Measurements from ENCODE around the gene FNDC11. TPM values are rescaled to one million over a fixed set of nuclear protein-coding genes. Genes with fewer than 3 reads are reported as not detected.

The FNDC11 gene
- total RNA-seq, 3 donors from 2014 or later (not counting 1 experiment from before 2014, with no cell fraction given): 0.19 to 0.75 (median 0.25) TPM

DNA sequence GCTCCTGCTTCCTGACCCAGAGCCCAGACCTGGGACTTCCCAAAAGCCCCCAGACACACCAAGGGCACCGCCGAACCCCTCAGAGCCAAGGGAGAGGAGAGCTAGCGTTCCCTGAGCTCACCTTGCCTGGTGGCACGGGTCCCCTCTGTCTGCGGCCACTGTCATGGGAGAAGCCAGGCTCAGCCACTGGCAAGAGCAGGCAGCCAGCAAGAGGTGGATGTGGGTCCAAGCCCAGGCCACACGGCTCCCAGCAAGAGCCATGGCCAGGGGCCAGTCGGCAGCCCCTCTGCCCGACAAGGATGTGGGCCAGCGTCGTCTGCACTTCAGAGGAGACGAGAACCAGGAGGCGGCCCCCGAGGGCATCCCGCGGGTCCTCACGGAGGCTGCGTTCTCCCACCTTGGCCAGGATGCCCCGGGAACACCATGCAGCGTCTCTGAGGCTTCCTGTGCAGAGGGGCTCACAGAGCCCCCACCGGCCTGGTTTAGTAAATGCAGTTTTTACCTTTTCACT is 35.6 kb upstream of the FNDC11 start:
- H3K27ac Mint-ChIP-seq: no peak overlapping the region
- peaks cover 2% of the 10 kb centered on the region for H3K9me3 ChIP-seq (ENCODE audit: control insufficient read depth, insufficient read depth, low read length)
- peaks cover 0 to 22% of the 10 kb centered on the region in 2 donors for H3K4me1 Mint-ChIP-seq
- H3K36me3 Mint-ChIP-seq: no peaks in the 10 kb centered on the region
- H3K27ac ChIP-seq (ENCODE audit: low read length): no peak overlapping the region
- no peak for ATAC-seq
- DNase-seq: peak in 1 of 2 donors; percentile 10
- H3K4me3 Mint-ChIP-seq: peak overlapping the region; percentile 60
- 83% methylated on average over 20 of the region's 20 CpGs for WGBS (ENCODE audit: insufficient coverage)
- H3K36me3 ChIP-seq (ENCODE audit: control insufficient read depth, insufficient read depth, low read length): peaks cover 6% of the 10 kb centered on the region
- H3K4me1 ChIP-seq (ENCODE audit: control insufficient read depth, insufficient read depth, low read length): peaks cover 23% of the 10 kb centered on the region
- peaks cover 0 to 4% of the 10 kb centered on the region in 2 donors for H3K27me3 Mint-ChIP-seq (ENCODE audit: low read depth in 2 of 2)
- TF ChIP-seq, protein P1, sequence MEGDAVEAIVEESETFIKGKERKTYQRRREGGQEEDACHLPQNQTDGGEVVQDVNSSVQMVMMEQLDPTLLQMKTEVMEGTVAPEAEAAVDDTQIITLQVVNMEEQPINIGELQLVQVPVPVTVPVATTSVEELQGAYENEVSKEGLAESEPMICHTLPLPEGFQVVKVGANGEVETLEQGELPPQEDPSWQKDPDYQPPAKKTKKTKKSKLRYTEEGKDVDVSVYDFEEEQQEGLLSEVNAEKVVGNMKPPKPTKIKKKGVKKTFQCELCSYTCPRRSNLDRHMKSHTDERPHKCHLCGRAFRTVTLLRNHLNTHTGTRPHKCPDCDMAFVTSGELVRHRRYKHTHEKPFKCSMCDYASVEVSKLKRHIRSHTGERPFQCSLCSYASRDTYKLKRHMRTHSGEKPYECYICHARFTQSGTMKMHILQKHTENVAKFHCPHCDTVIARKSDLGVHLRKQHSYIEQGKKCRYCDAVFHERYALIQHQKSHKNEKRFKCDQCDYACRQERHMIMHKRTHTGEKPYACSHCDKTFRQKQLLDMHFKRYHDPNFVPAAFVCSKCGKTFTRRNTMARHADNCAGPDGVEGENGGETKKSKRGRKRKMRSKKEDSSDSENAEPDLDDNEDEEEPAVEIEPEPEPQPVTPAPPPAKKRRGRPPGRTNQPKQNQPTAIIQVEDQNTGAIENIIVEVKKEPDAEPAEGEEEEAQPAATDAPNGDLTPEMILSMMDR (IDR thresholded peaks at IDR 0.05): no peak
- intact Hi-C loops (cut with micrococcal nuclease): no loop called here
- H3K27me3 ChIP-seq (ENCODE audit: control insufficient read depth, insufficient read depth, low read length): peaks cover 4% of the 10 kb centered on the region
- peaks cover 0 to 2% of the 10 kb centered on the region in 2 donors for H3K9me3 Mint-ChIP-seq
- no peak overlapping the region for H3K4me3 ChIP-seq (ENCODE audit: low read length)

DNA sequence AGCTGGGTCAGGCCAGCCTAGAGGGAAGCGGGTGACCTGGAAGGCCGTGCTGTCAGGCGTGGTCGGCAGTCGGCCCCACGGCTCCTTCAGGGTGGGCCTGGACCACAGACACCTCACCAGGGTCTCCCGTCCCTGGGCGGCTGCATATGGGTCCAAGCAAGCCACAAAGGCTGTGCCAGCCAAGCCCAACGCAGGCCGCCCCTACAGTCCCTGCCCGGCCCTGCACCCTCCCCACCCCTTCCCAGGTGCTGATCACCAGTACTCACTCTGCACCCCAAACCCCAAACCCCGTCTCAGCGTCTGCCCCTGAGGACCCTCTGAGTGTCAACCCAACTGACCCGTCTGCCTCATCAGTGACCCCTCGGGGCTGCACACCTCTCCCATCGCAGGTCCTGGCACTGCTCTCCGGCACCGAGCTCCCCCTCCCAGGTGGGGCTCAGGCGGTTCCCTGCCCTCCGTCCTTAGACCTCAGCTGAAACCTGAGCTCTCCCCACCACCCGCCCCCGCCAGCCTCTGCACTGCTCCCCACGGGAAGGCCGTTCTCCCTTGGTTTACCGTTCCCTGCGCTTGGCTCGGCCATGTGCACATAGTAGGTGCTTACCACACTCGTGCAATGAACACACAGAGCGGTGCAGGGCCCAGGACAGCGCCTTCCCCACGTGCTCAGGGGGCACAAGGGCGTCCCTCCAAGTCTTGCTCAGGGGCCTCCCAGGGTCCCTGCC is 34.9 kb upstream of the FNDC11 start:
- Mint-ChIP-seq H3K36me3 (no peaks in the 10 kb centered on the region), H3K4me1 (peaks cover 0 to 22% of the 10 kb centered on the region in 2 donors), H3K27ac (peak overlapping the region in 1 of 2 donors; percentile 81), H3K4me3 (peak overlapping the region; percentile 76), H3K27me3 (ENCODE audit: low read depth in 2 of 2) (peaks cover 0 to 4% of the 10 kb centered on the region in 2 donors), H3K9me3 (peaks cover 2% of the 10 kb centered on the region in 2 donors)
- WGBS (ENCODE audit: insufficient coverage): 82% methylated on average over 32 of the region's 32 CpGs
- intact Hi-C loops (cut with micrococcal nuclease): no loop called here
- peaks cover 23% of the 10 kb centered on the region for H3K4me1 ChIP-seq (ENCODE audit: control insufficient read depth, insufficient read depth, low read length)
- no peak overlapping the region for H3K27ac ChIP-seq (ENCODE audit: low read length)
- H3K27me3 ChIP-seq (ENCODE audit: control insufficient read depth, insufficient read depth, low read length): peaks cover 4% of the 10 kb centered on the region
- DNase-seq (no peak), ATAC-seq (no peak)
- H3K36me3 ChIP-seq (ENCODE audit: control insufficient read depth, insufficient read depth, low read length): peaks cover 6% of the 10 kb centered on the region
- peaks cover 7% of the 10 kb centered on the region for H3K9me3 ChIP-seq (ENCODE audit: control insufficient read depth, insufficient read depth, low read length)
- TF ChIP-seq, protein P1 (IDR thresholded peaks at IDR 0.05): no peak
- H3K4me3 ChIP-seq (ENCODE audit: low read length): no peak overlapping the region

DNA sequence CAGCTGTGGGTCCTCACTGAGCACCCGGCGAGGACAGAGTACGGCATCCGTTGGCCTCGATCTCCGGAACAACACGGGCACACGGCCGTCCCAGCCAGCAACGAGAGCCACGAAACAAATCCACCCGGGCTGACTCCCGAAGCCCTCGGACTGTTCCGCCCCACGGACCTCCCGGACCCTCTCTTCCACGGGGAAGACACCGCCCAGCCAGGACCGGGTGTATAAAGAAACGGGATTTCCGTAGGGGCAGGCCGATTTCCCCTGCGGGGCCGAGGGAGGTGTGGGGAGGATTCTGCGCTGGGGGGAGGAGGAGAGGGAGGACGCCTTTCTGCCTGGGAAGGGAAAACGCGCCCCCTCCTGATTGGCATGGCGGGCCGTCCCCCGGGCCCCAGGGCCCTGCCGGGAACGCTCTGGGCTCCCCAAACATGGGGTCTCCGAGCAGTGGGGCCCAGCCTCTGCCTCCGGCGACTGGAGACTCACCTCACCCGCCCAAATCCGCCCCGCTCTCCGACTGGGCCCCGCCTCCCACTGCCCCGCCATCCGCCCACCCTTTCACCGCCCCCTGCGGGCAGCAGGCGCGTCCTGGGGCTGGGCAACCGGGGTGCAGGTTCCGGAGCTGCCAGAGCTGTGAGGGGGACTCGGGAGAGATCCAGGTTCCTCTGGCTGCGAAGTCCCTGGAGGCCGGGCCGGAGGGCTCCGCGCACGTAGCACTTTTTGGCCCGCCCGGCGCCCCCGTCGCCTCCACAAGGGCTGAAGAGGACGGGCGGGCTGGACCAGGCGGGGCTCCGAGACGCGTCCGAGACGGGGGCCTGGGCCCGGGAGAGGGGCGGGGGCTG is 34.1 kb upstream of the FNDC11 start:
- peaks cover 4% of the 10 kb centered on the region for H3K27me3 ChIP-seq (ENCODE audit: control insufficient read depth, insufficient read depth, low read length)
- H3K4me1 ChIP-seq (ENCODE audit: control insufficient read depth, insufficient read depth, low read length): peaks cover 23% of the 10 kb centered on the region
- TF ChIP-seq, protein P1 (IDR thresholded peaks at IDR 0.05): no peak
- H3K9me3 ChIP-seq (ENCODE audit: control insufficient read depth, insufficient read depth, low read length): peaks cover 7% of the 10 kb centered on the region
- Mint-ChIP-seq H3K36me3 (no peaks in the 10 kb centered on the region), H3K9me3 (peaks cover 0 to 2% of the 10 kb centered on the region in 2 donors), H3K4me3 (peak overlapping the region; percentile 76), H3K4me1 (peaks cover 0 to 17% of the 10 kb centered on the region in 2 donors), H3K27me3 (ENCODE audit: low read depth in 2 of 2) (peaks cover 0 to 4% of the 10 kb centered on the region in 2 donors), H3K27ac (peak overlapping the region in 1 of 2 donors; percentile 81)
- ATAC-seq (peak; percentile 36 to 62 (median 53)), DNase-seq (peak; percentile 61 to 76)
- H3K4me3 ChIP-seq (ENCODE audit: low read length): peak overlapping the region; percentile 66
- no peak overlapping the region for H3K27ac ChIP-seq (ENCODE audit: low read length)
- WGBS (ENCODE audit: insufficient coverage): under 1% methylated on average over 72 of the region's 72 CpGs
- intact Hi-C loops (cut with micrococcal nuclease): no loop called here
- peaks cover 6% of the 10 kb centered on the region for H3K36me3 ChIP-seq (ENCODE audit: control insufficient read depth, insufficient read depth, low read length)
